H1 (cell line): Measurements from ENCODE around the gene RPL23.

ENCODE experiments used
- GABPA ChIP-seq: IDR thresholded peaks from 2 replicates; pipeline ENCODE4 v1.6.1; 2011; ENCODE audit warnings: mild to moderate bottlenecking, low read length, moderate library complexity, borderline replicate concordance; ENCODE audit not compliant: insufficient read depth
- POLR2A ChIP-seq, 2 experiments: IDR thresholded peaks; 1 replicate in 1 of 2; 2 replicates in 1 of 2; pipeline ENCODE4 v1.6.1; 2011; ENCODE audit warnings: low read depth in 2 of 2, low read length in 2 of 2, mild to moderate bottlenecking in 2 of 2; ENCODE audit errors: control extremely low read depth in 1 of 2
- RAD21 ChIP-seq, 2 experiments: IDR thresholded peaks in 1 of 2; conservative IDR thresholded peaks in 1 of 2; 2 replicates each; pipeline ENCODE4 v1.6.1; 2011; ENCODE audit warnings: low read depth in 2 of 2, low read length in 2 of 2, improper control_type of control experiment in 1 of 2, inconsistent platforms in 1 of 2, mild to moderate bottlenecking in 1 of 2, moderate library complexity in 1 of 2
- SIN3A ChIP-seq, 2 experiments: IDR thresholded peaks in 1 of 2; conservative IDR thresholded peaks in 1 of 2; 2 replicates each; pipeline ENCODE4 v1.6.1; 2011 to 2012; ENCODE audit warnings: low read length in 2 of 2, improper control_type of control experiment in 1 of 2, low read depth in 1 of 2, mild to moderate bottlenecking in 1 of 2
- SP1 ChIP-seq: IDR thresholded peaks from 2 replicates; pipeline ENCODE4 v1.6.1; 2011; ENCODE audit warnings: low read depth, low read length
- SRF ChIP-seq: IDR thresholded peaks from 2 replicates; pipeline ENCODE4 v1.6.1; 2011; ENCODE audit warnings: mild to moderate bottlenecking, low read depth, low read length, moderate library complexity
- SUZ12 ChIP-seq: fragments of 200-600 bp; sonication (generic); IDR thresholded peaks from 2 replicates; pipeline ENCODE4 v1.6.1; 2012; ENCODE audit warnings: mild to moderate bottlenecking, inconsistent platforms, low read length, moderate library complexity, mixed read lengths
- TAF7 ChIP-seq: optimal IDR thresholded peaks from 2 replicates; pipeline ENCODE3; 2011; ENCODE audit warnings: low read depth, mild to moderate bottlenecking, inconsistent platforms, low read length, moderate library complexity, borderline replicate concordance
- TF ChIP-seq, protein P1 (sequence below): IDR thresholded peaks from 2 replicates; pipeline ENCODE4 v1.6.1; 2011; ENCODE audit warnings: low read length, improper control_type of control experiment

DNA sequence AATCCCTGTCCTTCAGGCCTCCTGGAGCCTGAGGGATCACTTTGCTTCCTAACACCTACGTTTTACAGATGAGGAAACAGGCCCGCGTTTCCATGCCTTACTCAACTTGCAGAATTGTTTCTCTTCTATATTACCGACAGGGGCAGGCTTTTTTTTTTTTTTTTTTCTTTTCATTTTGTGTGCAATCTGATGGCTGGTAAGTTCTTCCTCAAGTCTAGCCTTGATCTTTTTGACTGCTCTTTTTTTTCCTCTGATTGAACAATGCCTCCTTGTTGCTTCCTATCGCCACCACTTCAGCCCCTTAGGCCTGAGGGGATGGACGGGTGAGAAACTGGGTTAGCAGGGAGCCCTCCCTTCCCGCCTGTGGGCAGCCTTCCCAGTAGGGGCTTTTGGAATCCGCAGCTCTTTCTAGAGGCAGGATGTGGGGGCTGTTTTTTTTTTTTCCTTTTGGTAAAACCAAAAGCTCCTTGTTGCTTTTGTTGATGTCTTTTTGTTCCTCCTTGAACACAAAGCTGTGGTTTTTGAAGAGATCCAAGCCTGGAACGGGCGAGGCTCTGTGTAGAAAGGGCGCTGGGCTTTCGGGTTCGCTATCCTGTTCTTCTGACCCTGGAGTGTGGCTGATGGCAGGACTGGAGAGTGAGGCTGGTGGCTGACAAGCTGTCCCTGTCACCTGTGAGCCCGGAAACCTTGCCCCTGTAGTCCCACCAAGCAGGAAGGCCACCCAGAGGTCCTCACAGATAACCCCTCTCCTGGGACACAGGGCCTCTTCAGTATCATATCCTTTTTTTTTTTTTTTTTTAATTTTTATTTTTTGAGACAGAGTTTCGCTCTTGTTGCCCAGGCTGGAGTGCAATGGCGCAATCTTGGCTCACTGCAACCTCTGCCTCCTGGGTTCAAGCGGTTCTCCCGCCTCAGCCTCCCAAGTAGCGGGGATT lies 30.3 kb upstream of the RPL23 start:
- TF ChIP-seq TAF7 (no peak), SIN3A (conservative IDR thresholded peaks at IDR 0.05 in 1 of 2, IDR thresholded peaks at IDR 0.05 in 1 of 2; ENCODE audit: low read depth in 1 of 2, low read length in 2 of 2) (no peak), SP1 (no peak), RAD21 (IDR thresholded peaks at IDR 0.05 in 1 of 2, conservative IDR thresholded peaks at IDR 0.05 in 1 of 2; ENCODE audit: low read depth in 2 of 2, low read length in 2 of 2) (no peak), GABPA (no peak), SRF (no peak), SUZ12 (no peak), POLR2A (IDR thresholded peaks at IDR 0.05; ENCODE audit: control extremely low read depth in 1 of 2, low read depth in 2 of 2, low read length in 2 of 2) (no peak)
- TF ChIP-seq, protein P1, sequence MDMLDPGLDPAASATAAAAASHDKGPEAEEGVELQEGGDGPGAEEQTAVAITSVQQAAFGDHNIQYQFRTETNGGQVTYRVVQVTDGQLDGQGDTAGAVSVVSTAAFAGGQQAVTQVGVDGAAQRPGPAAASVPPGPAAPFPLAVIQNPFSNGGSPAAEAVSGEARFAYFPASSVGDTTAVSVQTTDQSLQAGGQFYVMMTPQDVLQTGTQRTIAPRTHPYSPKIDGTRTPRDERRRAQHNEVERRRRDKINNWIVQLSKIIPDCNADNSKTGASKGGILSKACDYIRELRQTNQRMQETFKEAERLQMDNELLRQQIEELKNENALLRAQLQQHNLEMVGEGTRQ, result no peak
